CD4-positive, alpha-beta T cell treated with Interleukin-4 for 4 hours (primary cell): ENCODE results near the gene EXOC3L1.

Experiments used
- DNase-seq: peaks from one replicate; pipeline ENCODE4 v3.0.0-alpha.2; 2020

The EXOC3L1 gene

DNA sequence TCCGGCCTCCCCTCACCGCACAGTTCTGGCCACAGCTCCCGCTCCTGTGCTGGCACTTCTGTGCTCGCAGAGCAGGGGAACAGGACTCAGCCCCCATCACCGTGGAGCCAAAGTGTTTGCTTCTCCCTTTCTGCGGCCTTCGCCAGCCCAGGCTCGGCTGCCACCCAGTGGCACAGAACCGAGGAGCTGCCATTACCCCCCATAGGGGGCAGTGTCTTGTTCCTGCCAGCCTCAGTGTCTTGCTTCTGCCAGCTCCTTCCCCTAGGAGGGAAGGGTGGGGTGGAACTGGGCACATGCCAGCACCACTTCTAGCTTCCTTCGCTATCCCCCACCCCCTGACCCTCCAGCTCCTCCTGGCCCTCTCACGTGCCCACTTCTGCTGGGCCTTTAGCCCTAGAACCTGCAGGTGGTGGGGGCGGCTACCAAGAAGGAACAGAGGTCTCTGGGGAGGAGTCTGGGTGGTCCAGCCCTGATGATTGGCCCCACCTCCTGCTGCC is 8.3 kb upstream of the EXOC3L1 start:
- DNase-seq: no peak

DNA sequence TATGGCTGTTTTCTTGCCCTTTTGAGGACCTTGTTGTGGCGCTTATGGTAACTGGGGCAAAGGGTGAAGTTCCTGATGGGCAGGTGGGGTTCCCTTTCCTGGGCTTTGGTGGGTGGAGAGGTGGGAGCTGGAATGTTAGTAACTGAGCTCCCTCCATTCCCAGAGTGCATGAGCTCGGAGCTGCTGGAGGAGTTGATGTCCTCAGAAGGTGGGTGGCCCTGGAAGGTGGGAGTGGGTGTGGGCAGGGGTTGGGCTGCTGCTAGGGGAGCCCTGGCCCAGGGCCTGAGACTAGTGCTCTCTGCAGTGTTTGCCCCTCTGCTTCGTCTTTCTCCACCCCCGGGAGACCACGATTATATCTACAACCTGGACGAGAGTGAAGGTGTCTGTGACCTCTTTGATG is 7.8 kb upstream of the EXOC3L1 start:
- DNase-seq: no peak

DNA sequence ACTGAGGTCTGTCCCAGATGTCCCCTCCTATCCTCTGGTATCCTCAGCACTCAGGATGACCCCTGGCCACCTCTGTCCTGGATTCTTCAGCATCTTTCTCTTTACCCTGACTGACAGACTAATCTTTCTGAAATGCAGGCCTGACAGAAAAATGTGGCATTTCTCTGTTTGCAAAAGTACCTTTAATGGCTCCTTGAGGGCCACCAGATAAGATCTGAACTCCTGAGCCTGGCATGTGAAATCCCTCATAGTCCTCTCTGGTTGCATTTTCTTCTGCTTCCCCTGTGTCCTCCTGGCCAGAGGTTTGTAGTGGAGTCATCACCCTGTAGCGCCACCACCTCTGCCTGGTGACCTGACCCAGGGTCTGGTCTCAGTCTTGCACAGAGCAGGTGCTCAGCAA is 6.9 kb upstream of the EXOC3L1 start:
- DNase-seq: no peak

DNA sequence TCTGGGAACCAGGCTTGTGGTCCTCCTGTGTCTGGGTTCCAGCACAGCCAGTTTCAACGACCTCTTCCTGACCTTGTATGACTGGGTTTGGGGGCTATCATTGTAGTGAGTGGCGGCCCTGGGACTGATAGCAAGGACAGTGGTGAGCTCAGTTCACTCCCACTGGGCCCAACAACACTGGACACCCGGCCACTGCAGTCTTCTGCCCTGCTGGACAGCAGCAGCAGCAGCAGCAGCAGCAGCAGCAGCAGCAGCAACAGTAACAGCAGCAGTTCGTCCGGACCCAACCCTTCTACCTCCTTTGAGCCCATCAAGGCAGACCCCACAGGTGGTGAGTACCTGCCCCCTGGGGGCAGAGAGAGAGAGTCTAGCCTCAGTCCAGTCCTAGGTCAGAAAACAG is 5.7 kb upstream of the EXOC3L1 start:
- no peak for DNase-seq

DNA sequence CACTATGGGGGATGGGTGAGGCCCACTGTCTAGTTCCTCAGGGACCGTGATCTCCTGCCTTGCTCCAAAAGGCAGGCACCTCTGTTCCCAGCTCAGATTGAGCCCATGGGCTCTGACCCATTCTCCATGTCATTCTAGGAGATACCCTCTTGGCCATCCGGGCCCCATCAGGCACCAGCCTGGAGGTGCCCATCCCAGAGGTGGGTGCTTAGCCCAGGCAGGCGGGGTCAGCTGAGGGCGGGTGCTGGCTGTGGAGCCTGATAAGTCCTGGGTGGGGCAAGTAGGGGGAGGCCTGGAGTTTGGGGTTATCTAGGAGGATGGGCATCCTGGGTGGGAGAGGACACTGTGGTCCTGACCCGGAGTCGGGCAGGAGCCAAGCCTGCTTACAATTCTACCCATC is 4.3 kb upstream of the EXOC3L1 start:
- DNase-seq: no peak

DNA sequence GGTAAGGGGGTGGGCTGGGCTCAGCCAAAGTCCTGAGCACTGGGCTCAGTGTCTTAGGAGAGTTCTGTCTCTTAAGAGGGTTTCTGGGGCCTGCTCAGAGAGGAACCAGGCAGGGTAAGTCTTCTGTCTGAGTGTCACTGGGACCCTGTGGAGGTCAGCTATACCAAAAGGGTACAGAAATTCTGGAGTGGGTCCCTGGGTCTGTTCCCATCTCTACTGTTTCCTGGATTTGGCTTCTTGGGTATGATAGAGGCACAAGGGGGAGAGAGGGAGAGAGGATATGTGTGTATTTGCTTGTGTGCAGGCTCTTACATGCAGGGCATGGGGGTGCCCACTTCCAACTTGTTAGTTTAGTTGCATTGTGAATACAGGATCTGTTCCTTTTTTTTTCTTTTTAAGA is 3.6 kb upstream of the EXOC3L1 start:
- no peak for DNase-seq

DNA sequence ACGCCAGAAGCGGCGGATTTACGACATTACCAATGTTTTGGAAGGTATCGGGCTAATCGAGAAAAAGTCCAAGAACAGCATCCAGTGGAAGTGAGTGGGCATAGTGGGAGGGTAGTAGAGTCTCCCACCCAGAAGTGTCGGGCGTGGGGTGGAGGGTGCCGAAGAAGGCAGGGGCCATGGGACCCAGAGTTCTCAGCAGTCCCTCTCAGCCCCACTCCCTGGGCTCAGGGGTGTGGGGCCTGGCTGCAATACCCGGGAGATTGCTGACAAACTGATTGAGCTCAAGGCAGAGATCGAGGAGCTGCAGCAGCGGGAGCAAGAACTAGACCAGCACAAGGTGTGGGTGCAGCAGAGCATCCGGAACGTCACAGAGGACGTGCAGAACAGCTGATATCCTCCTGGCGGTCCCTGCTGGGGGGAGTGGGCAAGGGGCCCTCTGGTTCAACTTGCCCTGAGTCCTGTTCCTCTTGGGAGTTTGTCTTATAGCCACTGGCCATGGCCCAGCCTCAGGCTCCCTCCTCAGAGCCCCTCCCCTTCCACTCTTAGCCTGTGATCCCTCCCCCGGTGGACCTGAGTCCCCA is 2.9 kb upstream of the EXOC3L1 start:
- no peak for DNase-seq

DNA sequence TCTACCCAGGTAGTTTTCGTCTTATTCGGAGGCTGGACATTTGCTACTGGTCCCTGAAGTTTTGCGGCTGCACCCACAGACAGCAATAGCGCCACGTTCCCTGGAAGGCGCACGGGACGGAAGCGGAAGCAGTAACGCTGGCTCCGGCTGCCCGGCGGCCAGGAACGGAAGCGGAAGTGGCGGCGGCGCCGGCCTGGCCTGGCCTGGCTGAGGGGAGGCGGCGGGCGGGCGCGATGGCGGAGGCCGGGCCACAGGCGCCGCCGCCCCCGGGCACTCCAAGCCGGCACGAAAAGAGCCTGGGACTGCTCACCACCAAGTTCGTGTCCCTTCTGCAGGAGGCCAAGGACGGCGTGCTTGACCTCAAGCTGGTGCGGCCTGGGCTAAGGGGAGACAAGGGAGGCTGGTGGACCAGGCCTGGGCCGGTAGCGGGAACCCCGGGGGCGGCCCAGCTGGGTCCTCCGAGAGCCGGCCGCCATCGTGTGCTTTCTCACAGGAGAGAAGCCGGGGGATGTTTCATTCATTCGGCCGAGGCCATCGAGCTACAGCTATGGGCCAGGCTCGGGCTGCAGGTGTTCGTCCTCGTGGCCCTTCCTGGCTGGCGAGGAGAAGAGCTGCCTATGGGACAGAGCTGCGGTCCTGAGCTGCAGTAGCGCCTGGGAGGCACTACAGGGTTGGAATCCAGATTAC is 2.2 kb upstream of the EXOC3L1 start, which contains the start of gene E2F4:
Gene E2F4 (plus strand): TSS at position 161 of the 687 bp plus-strand sequence. CDS start 73 bp downstream, at position 234.
- peak; percentile 83 for DNase-seq

DNA sequence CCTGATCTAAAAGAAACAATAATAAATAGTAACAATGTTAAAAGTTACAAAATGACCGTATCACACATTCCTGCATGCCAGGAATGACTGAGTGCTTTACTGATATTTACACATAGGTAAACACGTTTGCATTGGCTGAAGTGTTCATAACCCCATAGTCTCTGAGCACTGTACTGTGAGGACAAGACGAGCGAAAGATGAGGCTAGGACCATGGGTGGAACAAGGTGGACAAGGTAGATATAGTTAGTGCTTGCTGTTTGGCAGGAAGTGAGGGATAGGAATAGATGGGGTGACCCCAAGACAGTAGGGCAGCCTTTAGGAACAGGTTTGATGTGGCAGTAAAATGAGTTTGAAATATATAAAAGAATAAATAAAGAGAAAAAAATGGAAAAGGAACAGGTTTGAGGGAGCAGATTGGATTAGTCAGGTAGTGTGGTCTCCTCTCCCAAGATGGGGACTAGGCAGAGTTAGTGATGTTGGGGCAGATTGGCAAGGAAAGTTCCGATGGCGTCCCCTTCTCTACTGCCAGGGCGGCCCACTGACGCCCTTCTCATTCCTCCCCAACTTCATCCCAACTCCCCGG is 1.6 kb upstream of the EXOC3L1 start:
- DNase-seq: no peak

DNA sequence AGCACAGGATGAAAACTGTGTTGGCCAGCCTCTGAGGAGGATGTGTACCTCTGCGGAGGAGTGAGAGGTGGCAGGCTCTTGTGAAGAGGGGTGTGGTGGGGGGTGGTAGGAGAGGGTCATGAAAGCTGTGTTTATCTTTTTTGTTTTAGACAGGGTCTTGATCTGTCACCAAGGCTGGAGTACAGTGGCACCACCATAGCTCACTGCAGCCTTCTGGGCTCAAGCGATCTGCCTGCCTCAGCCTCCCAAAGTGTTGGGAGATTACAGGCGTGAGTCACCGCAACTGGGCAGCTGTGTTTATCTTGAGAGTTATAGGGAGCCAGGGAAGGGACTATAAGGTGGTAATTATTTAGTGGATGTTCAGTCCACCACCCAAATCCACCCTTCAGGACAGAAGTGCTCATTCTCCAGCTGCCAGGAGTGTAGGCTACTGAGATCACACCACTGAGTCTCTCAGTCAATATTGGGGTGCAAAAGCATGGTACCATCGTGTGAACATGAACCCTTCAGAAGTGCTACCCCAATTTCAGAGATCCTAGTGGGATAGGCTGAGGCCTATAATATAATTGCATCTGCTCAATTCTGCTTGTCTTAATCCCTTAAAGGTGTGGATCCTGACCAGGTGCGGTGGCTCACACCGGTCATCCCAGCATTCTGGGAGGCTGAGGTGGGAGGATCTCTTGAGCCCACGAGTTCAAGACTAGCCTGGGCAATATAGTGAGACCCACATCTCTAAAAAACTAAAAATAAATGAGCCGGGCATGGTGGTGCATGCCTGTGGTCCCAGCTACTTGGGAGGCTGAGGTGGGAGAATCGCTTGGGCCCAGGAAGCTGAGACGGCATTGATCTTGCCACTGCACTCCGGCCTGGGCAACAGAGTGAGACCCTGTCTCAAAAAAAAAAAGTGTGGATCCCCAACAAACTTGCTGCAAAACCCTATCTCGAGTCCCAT is 788 bp upstream of the EXOC3L1 start:
- no peak for DNase-seq

DNA sequence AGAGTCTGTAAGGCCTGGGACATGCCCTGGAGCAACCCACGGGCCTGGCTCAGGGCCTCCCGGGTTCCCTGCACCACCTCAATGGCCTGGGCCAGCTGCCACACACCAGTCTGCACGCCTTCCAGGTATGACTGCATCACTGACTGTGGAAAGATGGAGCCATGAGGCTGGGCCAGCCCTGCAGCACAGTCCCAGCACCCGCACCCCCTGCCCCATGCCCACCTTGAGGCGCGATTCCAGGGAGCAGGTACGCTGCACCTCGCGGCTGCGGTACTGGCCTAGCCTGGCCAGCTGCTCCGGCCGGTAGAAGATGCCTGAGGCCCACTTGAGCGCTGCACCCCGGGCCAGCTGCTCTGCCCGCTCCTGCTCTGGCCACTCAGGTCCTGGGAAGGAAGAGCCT is 1.1 kb downstream of the EXOC3L1 start:
- DNase-seq: no peak

DNA sequence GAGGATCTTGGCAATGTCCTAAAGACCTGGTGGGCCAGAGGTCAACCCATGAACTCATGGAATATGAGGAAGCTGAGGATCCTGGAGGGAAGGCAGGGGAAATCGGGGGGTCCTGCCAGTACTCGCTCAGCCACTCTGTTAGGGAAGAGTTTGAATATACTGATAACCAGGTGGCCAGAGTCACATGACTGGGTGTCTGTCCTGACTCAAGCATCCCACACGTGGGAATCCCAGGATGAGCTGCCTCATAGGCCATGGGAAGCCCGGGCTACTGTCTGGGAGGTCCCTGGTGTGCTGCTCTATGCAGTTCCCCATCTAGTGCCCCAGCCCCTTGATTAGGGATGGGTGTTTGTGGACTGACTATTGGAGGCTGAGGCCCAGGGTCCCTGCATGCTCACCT is 1.6 kb downstream of the EXOC3L1 start:
- no peak for DNase-seq

DNA sequence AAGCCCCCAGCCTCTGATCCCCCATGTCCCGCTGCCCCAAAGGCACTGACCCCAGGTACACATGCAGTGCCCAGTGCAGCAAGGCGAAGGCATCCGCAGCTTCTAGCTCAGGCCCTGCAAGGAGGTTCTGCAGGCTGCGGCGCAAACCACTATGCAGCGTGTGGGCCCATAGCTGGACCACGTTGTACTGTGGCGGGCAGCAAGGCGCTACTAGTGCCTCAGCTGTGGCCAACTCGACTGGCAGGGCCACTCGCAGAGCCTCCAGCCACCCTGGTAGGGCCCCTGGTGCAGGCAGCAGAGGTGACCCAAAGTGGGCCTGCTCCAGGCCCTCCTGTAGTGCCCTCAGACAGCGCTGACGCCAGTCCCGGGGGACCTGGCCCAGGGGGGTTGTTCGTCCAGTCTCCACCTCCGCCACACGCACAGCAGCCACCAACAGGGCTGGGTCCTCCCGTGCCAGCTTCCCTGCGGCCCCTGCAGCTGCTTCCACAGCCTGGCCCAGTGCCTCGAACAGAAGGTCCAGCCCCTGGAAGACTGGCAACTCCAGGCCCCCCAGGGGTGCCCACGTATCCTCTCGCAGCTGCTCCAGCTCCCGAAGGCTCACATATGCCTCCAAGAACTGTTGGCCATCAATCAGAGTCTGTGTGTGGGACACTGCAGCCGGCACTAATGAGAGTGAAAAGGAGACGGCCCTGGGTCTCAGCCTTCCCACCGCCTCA is 2.6 kb downstream of the EXOC3L1 start:
- DNase-seq: no peak

DNA sequence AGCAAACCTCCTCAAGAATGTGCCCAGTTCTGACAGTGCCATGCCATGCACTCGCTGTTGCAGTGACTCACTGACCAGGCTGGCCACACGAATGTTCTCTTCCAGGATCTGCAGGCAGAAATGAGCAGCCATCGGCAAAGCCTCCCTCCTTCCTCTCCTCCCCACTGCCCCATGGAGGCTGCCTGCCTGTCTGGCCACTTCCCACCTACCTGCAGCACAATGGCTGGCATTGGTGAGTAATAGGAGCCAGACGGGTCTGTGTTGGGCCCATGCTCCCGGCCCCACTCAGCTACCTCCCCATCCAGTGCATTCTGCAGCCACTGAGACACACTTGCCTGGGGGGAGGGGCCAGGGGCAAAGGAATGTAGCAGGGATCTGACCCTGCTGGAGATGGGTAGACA is 3.4 kb downstream of the EXOC3L1 start:
- no peak for DNase-seq

DNA sequence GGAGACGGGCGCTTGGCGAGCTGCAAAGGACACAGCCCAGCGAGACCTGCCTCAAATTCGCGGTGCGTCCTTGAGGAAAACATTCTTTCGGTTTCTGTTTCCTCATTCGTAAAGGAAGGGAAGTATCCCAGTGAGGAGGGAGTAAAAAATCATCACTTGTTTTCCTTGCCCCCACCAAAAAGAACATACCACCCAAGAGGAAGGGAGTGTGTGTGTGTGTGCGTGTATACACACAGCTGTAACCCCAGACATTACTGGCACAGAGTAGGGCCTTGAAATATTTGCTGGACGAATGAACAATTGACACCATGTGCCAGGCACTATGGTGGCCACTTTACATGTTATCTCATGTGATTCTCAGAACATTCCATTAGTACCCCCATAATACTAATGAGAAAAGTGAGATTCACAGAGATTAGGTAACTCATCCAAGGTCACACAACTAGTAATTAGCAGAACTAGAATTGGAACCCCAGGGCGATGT is 4.2 kb downstream of the EXOC3L1 start:
- no peak for DNase-seq

DNA sequence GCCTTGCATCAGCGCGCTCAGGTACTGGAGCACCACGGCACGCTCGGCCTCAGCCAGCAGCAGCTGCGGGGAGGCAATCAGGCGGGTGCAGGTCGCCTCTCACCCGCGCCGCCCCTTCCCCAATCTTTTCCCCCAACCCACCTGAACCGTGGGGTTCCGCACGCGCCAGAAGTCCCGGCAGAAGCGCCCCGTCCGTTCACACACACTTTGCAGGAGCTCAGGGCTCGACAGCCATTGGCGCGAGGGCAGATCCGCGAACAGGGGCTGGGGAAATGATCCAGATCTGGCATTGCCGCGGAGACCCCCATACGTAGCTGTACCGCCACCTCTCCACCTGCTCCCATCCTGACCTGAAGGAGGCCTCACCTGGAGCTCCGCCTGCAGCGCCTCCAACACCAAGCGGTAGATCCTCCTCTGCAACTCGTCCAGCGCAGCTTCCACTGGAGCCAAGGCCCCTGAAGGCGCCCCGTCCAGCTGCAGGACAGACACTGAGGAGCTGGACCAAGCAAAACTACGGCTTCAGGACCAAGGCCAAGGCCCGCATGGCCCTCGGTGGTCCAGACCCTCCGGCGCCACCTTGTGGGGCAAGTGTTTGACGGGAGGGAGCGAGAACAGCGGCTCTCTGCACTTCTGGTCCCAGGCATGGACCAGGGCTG is 4.8 kb downstream of the EXOC3L1 start:
- peak; percentile 72 for DNase-seq

DNA sequence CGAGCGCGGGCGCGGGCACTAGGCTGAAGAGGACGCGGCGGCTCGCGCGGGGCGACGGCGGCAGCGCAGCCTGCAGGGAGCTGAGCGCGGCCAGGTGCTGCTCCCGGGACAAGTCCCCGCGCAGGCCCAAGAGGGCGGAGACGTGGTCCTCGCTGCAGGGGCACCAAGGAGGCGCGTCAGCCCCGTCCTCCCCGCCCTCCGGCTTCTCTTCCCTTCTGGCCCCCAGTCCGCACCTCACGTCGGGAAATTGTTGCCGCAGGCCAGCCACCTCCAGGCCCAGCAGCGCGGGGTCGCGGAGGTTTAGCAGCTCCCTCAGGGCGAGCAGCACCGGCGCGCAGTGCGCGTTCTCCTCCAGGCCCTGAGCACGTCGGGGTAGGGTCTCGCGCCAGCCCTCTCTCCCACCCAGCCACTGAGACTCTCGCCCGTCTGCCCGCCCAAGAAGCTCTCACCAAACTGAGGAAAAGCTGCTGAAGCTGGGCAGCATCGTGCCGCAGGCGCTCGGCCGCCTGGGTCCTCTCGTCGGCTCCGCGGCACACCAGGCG is 5.4 kb downstream of the EXOC3L1 start:
- no peak for DNase-seq

DNA sequence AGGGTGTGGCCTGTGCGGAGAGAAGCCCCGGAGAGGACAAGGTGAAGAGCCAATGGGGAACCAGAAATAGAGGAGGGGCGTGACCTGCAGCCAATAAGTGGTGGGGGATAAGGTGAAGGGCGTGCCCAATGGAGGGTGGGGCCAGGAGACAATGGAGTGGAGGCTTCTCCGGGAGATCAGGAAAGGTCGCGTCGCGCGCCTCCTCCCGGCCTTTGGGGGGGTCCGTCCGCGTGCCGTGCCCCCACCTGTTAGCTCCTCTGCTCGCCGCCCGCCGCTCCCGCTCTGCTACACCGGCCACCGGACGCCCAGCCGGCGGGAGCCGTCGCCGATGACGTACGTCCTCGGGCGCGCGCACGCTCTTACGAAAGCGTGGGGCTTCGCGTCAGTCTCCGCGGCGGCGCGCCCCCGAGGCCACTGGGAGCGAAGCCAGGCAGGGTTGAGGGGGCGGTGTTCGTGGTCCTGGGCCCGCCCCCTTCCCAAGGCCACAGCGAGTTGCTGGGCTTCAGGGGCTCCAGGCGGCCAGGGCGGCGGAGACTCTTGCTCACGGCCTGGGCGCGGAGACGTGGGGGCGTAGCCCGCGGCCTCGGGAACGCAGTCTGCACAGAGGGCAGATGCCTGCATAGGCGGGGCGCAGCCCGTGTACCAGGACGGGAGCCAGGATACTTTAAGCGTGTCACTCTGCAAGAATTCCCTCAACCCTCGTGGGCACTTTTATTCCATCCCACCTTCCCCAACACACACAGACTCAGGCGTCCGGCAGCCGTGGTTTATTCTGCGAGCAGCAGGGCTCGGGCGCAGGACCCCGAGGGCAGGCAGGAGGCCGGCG is 6.1 kb downstream of the EXOC3L1 start, which contains the start of gene MATCAP1:
Gene MATCAP1 (minus strand): TSS at position 337 of the 826 bp plus-strand sequence. CDS start 3,353 bp downstream, outside the sequence.
- DNase-seq: peak; percentile 97

DNA sequence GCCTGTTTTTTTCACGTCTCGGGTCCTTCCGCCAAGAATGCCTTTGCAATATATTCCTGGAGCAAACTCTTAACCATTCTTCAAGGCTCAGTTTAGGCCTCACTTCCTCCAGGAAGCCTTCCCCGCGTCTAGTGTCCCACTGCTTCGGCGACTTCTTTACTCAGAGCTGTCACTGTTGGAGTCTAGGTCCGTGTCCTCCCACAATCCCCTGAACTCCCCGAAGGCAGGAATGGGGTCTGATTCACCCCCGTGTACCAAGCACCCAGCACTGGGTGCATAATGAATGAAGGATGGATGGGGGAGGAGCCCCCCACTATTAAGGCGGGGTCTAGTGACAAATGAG is 6.7 kb downstream of the EXOC3L1 start:
- DNase-seq: no peak

DNA sequence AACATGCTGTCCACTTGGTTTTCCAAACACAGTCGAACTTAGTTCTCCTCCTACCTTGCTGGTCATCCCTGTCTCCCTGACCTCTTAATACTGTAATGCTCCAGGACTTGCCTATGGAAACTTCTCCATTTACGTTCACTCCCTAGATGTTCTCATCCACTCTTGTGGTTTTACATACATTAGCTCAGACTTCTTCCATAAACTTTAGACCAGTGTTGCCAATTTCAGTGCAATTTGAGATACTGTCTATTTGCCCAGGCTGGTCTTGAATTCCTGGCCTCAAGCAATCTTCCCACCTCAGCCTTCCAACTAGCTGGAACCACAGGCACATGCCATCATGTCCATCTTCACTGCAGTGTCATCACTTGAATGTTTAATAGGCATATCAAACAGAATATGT is 7.6 kb downstream of the EXOC3L1 start:
- no peak for DNase-seq

DNA sequence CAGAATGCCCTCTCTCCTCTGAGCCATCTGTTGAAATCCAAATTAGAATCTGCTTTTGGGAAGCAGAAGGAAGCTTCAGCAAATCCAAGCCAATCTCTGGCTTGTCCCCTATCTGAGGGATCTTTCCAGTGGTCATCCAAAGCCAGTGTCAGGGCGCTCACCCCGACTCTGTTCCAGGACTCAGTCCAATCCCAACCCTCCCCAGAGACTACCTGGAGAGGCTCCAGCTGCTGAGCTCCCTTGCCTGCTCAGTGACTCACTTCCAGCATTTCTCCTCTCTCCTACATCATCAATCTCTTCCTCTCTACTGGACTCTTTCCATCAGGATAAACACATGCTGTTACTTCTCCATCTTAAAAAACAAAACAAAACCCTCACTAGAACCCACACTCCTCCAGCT is 8.6 kb downstream of the EXOC3L1 start:
- DNase-seq: no peak
